H1 (cell line): ENCODE results near the gene RABL2B. TPM values are rescaled to one million over a fixed set of nuclear protein-coding genes. Genes with fewer than 3 reads are reported as not detected.
"Not testable (repeated sequence)": the region's sequence is repeated elsewhere in the genome, so short reads cannot be mapped to it uniquely, and the experiment has no call there.

Experiments used
- CTCF ChIA-PET: fragments of 300-600 bp; sonication (Branson Sonifier 250); formaldehyde crosslinking; loops from one replicate; lab custom pipeline; 2021; ENCODE audit not compliant: partially characterized antibody; lab: Charles Lee
- POLR2A ChIA-PET: fragments of 300-600 bp; sonication (Branson Sonifier 250); formaldehyde crosslinking; loops from one replicate; lab custom pipeline; 2021; ENCODE audit warnings: inconsistent platforms; ENCODE audit not compliant: partially characterized antibody; lab: Charles Lee
- DNase-seq, 2 experiments: peaks; one replicate each; pipeline versions ENCODE4 v3.0.0 to v3.0.0-alpha.2; 2010 to 2022; ENCODE audit warnings: low spot score in 2 of 2, low read depth in 1 of 2, mixed read lengths in 1 of 2
- FAIRE-seq: peaks from 2 replicates; lab custom pipeline; 2011; peaks lifted over from hg19 to GRCh38; lab: Jason Lieb, UNC
- H2AFZ ChIP-seq: 2 replicates; pipeline ENCODE4 v1.8.1; 2012; ENCODE audit warnings: low read length, inconsistent platforms
- H2AK5ac ChIP-seq: 2 replicates; pipeline ENCODE4 v1.6.1; 2013; ENCODE audit warnings: low read depth, low read length
- H2BK120ac ChIP-seq: replicated peaks from 2 replicates; pipeline ENCODE3; 2013; ENCODE audit warnings: low read depth, low read length, inconsistent platforms
- H2BK12ac ChIP-seq: 2 replicates; pipeline ENCODE4 v1.6.1; 2013; ENCODE audit warnings: low read depth, low read length
- H2BK15ac ChIP-seq: 2 replicates; pipeline ENCODE4 v1.6.1; 2013; ENCODE audit warnings: low read length
- H2BK20ac ChIP-seq: 2 replicates; pipeline ENCODE4 v1.6.1; 2013; ENCODE audit warnings: low read length
- H2BK5ac ChIP-seq: 2 replicates; pipeline ENCODE4 v1.6.1; 2013; ENCODE audit warnings: low read depth, low read length
- H3K14ac ChIP-seq: 2 replicates; pipeline ENCODE4 v1.6.1; 2013; ENCODE audit warnings: inconsistent platforms; ENCODE audit not compliant: insufficient read length
- H3K18ac ChIP-seq: 2 replicates; pipeline ENCODE4 v1.6.1; 2013; ENCODE audit warnings: low read length; ENCODE audit errors: extremely low read depth
- H3K23ac ChIP-seq: 2 replicates; pipeline ENCODE4 v1.6.1; 2013; ENCODE audit warnings: inconsistent platforms; ENCODE audit not compliant: insufficient read length
- H3K23me2 ChIP-seq: 2 replicates; pipeline ENCODE4 v1.6.1; 2013; ENCODE audit warnings: low read depth, low read length
- H3K27ac ChIP-seq: 2 replicates; pipeline ENCODE4 v1.6.1; 2011; ENCODE audit warnings: low read depth, low read length, inconsistent platforms
- H3K27me3 ChIP-seq, 4 experiments: replicated peaks in 1 of 4; 1 replicate in 1 of 4; 2 replicates in 3 of 4; pipeline versions ENCODE4 v1.6.1 to v1.8.1; 2011 to 2013; ENCODE audit warnings: low read length in 3 of 4, mild to moderate bottlenecking in 3 of 4, inconsistent platforms in 2 of 4, mixed read lengths in 2 of 4, moderate library complexity in 1 of 4; ENCODE audit not compliant: control insufficient read depth in 3 of 4, insufficient read depth in 3 of 4; ENCODE audit errors: extremely low read depth in 1 of 4
- H3K36me3 ChIP-seq, 4 experiments: 2 replicates each; pipeline versions ENCODE4 v1.6.1 to v1.8.1; 2011 to 2013; ENCODE audit warnings: mild to moderate bottlenecking in 4 of 4, low read length in 3 of 4, moderate library complexity in 2 of 4, control low read depth in 1 of 4, inconsistent platforms in 1 of 4; ENCODE audit not compliant: insufficient read depth in 4 of 4, control insufficient read depth in 2 of 4
- H3K4ac ChIP-seq: replicated peaks from 2 replicates; pipeline ENCODE3; 2013; ENCODE audit warnings: low read length, low read depth, mixed read lengths, inconsistent platforms; ENCODE audit not compliant: insufficient read length
- H3K4me1 ChIP-seq, 4 experiments: replicated peaks in 1 of 4; 1 replicate in 1 of 4; 2 replicates in 3 of 4; pipeline versions ENCODE4 v1.6.1 to v1.8.1; 2011 to 2013; ENCODE audit warnings: low read length in 3 of 4, inconsistent platforms in 2 of 4, mixed read lengths in 1 of 4; ENCODE audit not compliant: insufficient read depth in 4 of 4, control insufficient read depth in 3 of 4
- H3K4me2 ChIP-seq, 2 experiments: 2 replicates each; pipeline versions ENCODE4 v1.6.1 to v1.8.1; 2011 to 2013; ENCODE audit warnings: low read depth in 2 of 2, low read length in 2 of 2, control low read depth in 1 of 2, inconsistent platforms in 1 of 2, mild to moderate bottlenecking in 1 of 2; ENCODE audit not compliant: insufficient read depth in 1 of 2
- H3K4me3 ChIP-seq, 4 experiments: fragments of 200-600, 300-600 bp in 1 of 4; sonication (generic), shearing (Covaris generic), sonication (Bioruptor Twin) in 1 of 4; 2 replicates each; pipeline versions ENCODE4 v1.5.1 to v1.8.1; 2011 to 2016; ENCODE audit warnings: low read length in 4 of 4, low read depth in 3 of 4, control low read depth in 2 of 4, inconsistent platforms in 2 of 4, mild to moderate bottlenecking in 2 of 4, mixed read lengths in 1 of 4, moderate library complexity in 1 of 4; ENCODE audit not compliant: insufficient read depth in 2 of 4; ENCODE audit errors: extremely low read depth in 1 of 4
- H3K56ac ChIP-seq: replicated peaks from 2 replicates; pipeline ENCODE3; 2013; ENCODE audit warnings: low read depth, mild to moderate bottlenecking, mixed read lengths, low read length, inconsistent platforms; ENCODE audit not compliant: insufficient read length
- H3K79me1 ChIP-seq: 2 replicates; pipeline ENCODE4 v1.6.1; 2013; ENCODE audit warnings: low read depth, low read length, control low read depth
- H3K79me2 ChIP-seq, 2 experiments: 2 replicates each; pipeline versions ENCODE4 v1.6.1 to v1.8.1; 2012 to 2013; ENCODE audit warnings: low read length in 2 of 2, mild to moderate bottlenecking in 2 of 2, inconsistent platforms in 1 of 2; ENCODE audit not compliant: insufficient read depth in 2 of 2, control insufficient read depth in 1 of 2
- H3K9ac ChIP-seq, 4 experiments: replicated peaks in 1 of 4; 1 replicate in 1 of 4; 2 replicates in 3 of 4; pipeline versions ENCODE4 v1.6.1 to v1.8.1; 2011 to 2013; ENCODE audit warnings: low read depth in 3 of 4, low read length in 3 of 4, control low read depth in 2 of 4, mild to moderate bottlenecking in 2 of 4, moderate library complexity in 2 of 4, inconsistent platforms in 1 of 4; ENCODE audit errors: extremely low read depth in 1 of 4
- H3K9me3 ChIP-seq, 2 experiments: 2 replicates each; pipeline versions ENCODE4 v1.6.1 to v1.8.1; 2012 to 2013; ENCODE audit warnings: mild to moderate bottlenecking in 2 of 2, moderate library complexity in 2 of 2, control low read depth in 1 of 2, inconsistent platforms in 1 of 2, low read depth in 1 of 2, low read length in 1 of 2, mixed read lengths in 1 of 2; ENCODE audit not compliant: insufficient read depth in 2 of 2
- H4K20me1 ChIP-seq, 2 experiments: replicated peaks in 1 of 2; 2 replicates each; pipeline versions ENCODE3 to v1.8.1; 2011 to 2013; ENCODE audit warnings: inconsistent platforms in 2 of 2, low read length in 2 of 2, mild to moderate bottlenecking in 1 of 2; ENCODE audit not compliant: insufficient read depth in 2 of 2, control insufficient read depth in 1 of 2
- H4K5ac ChIP-seq: 2 replicates; pipeline ENCODE4 v1.6.1; 2013; ENCODE audit warnings: low read length, low read depth, mixed read lengths, inconsistent platforms; ENCODE audit not compliant: insufficient read length
- H4K8ac ChIP-seq: 2 replicates; pipeline ENCODE4 v1.8.0; 2013; ENCODE audit warnings: mild to moderate bottlenecking, moderate library complexity, low read length, inconsistent platforms; ENCODE audit not compliant: insufficient read depth; ENCODE audit errors: extremely low read depth
- H4K91ac ChIP-seq: replicated peaks from 2 replicates; pipeline ENCODE3; 2013; ENCODE audit warnings: low read length, mixed read lengths, inconsistent platforms; ENCODE audit not compliant: insufficient read length
- WGBS, 2 experiments: shearing (Covaris generic) in 1 of 2; methylation state at CpG; one replicate each; pipeline versions ENCODE4 v1.1.6 to v1.1.7; 2013 to 2015; ENCODE audit warnings: low lambda C conversion rate in 2 of 2, mixed read lengths in 2 of 2, inconsistent platforms in 1 of 2, low coverage in 1 of 2, missing lambda C conversion rate in 1 of 2; ENCODE audit not compliant: insufficient replicate concordance in 2 of 2, insufficient coverage in 1 of 2, insufficient read length in 1 of 2; ENCODE audit errors: extremely low coverage in 1 of 2, missing lambda C conversion rate in 1 of 2; 5-methylcytosine and 5-hydroxymethylcytosine counted together
- polyA plus RNA-seq, 7 experiments: library from polyadenylated mRNA; depleted of rRNA in 3 of 7; stranded (reverse) in 5 of 7; unstranded in 2 of 7; fragments of >200 nt in 5 of 7; fragments of 200-250 nt in 2 of 7; gene quantifications; 1 replicate in 5 of 7; 2 replicates in 1 of 7; 4 replicates in 1 of 7; pipeline versions ENCODE4 v1.2.1 to v1.2.3, GENCODE V29; 2011 to 2013; ENCODE audit warnings: missing spikeins in 2 of 7, mixed read lengths in 2 of 7
- total RNA-seq: library from RNA; stranded (reverse); fragmentation: NEBNext Ultra II Directional; extraction: Animal tissue kit (Norgen Biotek cat#: 25700); gene quantifications from 2 replicates; pipeline ENCODE4 v1.2.1, GENCODE V29; 2021

Gene RABL2B
- total and polyA plus RNA-seq, 2 of the 8 experiments (the other 6 are each of a cell fraction or from before 2014, with no cell fraction given) = 16.2 to 26.5 TPM

GRCh38 chr22:50782253-50782652 is 1.2 kb downstream of the RABL2B start:
- H3K4me2 ChIP-seq, H2BK15ac ChIP-seq, H3K36me3 ChIP-seq, H3K79me1 ChIP-seq, H3K27ac ChIP-seq, H3K27me3 ChIP-seq, H3K23me2 ChIP-seq, H2AFZ ChIP-seq, H4K20me1 ChIP-seq, H3K79me2 ChIP-seq, H3K14ac ChIP-seq, H3K9ac ChIP-seq, POLR2A ChIA-PET, H3K4me1 ChIP-seq, H4K5ac ChIP-seq, H3K4ac ChIP-seq, H3K4me3 ChIP-seq, H4K8ac ChIP-seq, H3K23ac ChIP-seq, H2BK5ac ChIP-seq, H3K18ac ChIP-seq, H3K56ac ChIP-seq, H2BK120ac ChIP-seq, H2BK20ac ChIP-seq, DNase-seq, H2BK12ac ChIP-seq, FAIRE-seq, H4K91ac ChIP-seq, H2AK5ac ChIP-seq, H3K9me3 ChIP-seq, CTCF ChIA-PET: not testable (repeated sequence)
- WGBS, 2 experiments = 96% methylated on average over 2 of the region's 3 CpGs; no CpG with 5 or more reads in 1 of the 2 experiments

GRCh38 chr22:50780244-50780643 is 3.2 kb downstream of the RABL2B start:
- H2BK12ac ChIP-seq, H3K4ac ChIP-seq, H4K20me1 ChIP-seq, H4K5ac ChIP-seq, H3K23me2 ChIP-seq, H2AK5ac ChIP-seq, POLR2A ChIA-PET, DNase-seq, H3K27me3 ChIP-seq, H2AFZ ChIP-seq, H3K9ac ChIP-seq, H3K79me1 ChIP-seq, CTCF ChIA-PET, H3K9me3 ChIP-seq, H2BK15ac ChIP-seq, H3K18ac ChIP-seq, H3K36me3 ChIP-seq, H3K4me1 ChIP-seq, H4K91ac ChIP-seq, H2BK20ac ChIP-seq, H3K4me3 ChIP-seq, H2BK120ac ChIP-seq, FAIRE-seq, H3K56ac ChIP-seq, H3K27ac ChIP-seq, H4K8ac ChIP-seq, H3K14ac ChIP-seq, H3K79me2 ChIP-seq, H2BK5ac ChIP-seq, H3K4me2 ChIP-seq, H3K23ac ChIP-seq: not testable (repeated sequence)
- 80% methylated on average over 4 of the region's 4 CpGs; no CpG with 5 or more reads in 1 of the 2 experiments for WGBS, 2 experiments
